Thyroid gland (tissue), 4 donors: ENCODE measurements around the gene C1GALT1C1L. TPM values are rescaled to one million over a fixed set of nuclear protein-coding genes. Genes with fewer than 3 reads are reported as not detected.

Source experiments
- DNase-seq, 2 donors: peaks; one replicate each; pipeline ENCODE4 v3.0.0-alpha.2; 2019
- H3K27ac ChIP-seq, 3 donors: fragments of 200-600 bp; sonication (generic); 1 replicate in 2 of 3; 2 replicates in 1 of 3; pipeline ENCODE4 v1.5.1; 2016 to 2019; ENCODE audit warnings: mild to moderate bottlenecking in 1 of 3, moderate library complexity in 1 of 3
- H3K27me3 ChIP-seq: fragments of 200-600 bp; sonication (generic); one replicate; pipeline ENCODE4 v1.5.1; 2019
- H3K36me3 ChIP-seq, 2 donors: fragments of 200-600 bp; sonication (generic); one replicate each; pipeline ENCODE4 v1.5.1; 2016 to 2019
- H3K4me1 ChIP-seq, 2 donors: fragments of 200-600 bp; sonication (generic); one replicate each; pipeline ENCODE4 v1.5.1; 2017 to 2019
- H3K4me3 ChIP-seq, 3 donors: fragments of 200-600 bp; sonication (generic); replicated peaks in 1 of 3; 1 replicate in 2 of 3; 2 replicates in 1 of 3; pipeline ENCODE4 v1.5.1; 2016; ENCODE audit warnings: mild to moderate bottlenecking in 1 of 3
- H3K9me3 ChIP-seq: fragments of 200-600 bp; sonication (generic); one replicate; pipeline ENCODE4 v1.5.1; 2017
- CTCF ChIP-seq, 6 experiments: fragments of 200-600 bp in 3 of 6; fragments of 450-650 bp in 3 of 6; sonication (generic) in 3 of 6; IDR thresholded peaks; one replicate each; pipeline ENCODE4 v1.5.1; 2016 to 2019; ENCODE audit warnings: antibody characterized with exemption in 6 of 6, mild to moderate bottlenecking in 2 of 6, inconsistent platforms in 1 of 6, moderate library complexity in 1 of 6
- POLR2A ChIP-seq, 2 donors: fragments of 450-650 bp; IDR thresholded peaks; one replicate each; pipeline ENCODE4 v1.6.1; 2017; ENCODE audit warnings: antibody characterized with exemption in 2 of 2, mild to moderate bottlenecking in 2 of 2, moderate library complexity in 1 of 2
- WGBS, 2 donors: methylation state at CpG; one replicate each; pipeline ENCODE4 v1.1.5; 2017; 5-methylcytosine and 5-hydroxymethylcytosine counted together
- intact Hi-C: fragments of 100-400 bp; cut with DNase I; formaldehyde crosslinking; loops from one replicate; pipeline ENCODE4 v1.15.1; 2023
- total RNA-seq, 4 donors: library from RNA; depleted of rRNA; stranded (reverse); fragments of >200 nt; gene quantifications; one replicate each; pipeline ENCODE4 v1.2.3, GENCODE V29; 2016

Gene C1GALT1C1L
- total RNA-seq: 1 to 10 TPM in 2 of 4 donors, under 1 TPM in 1, not detected in 1; 0.68 to 1.8 (median 1.1) TPM

- H3K4me1 ChIP-seq: no peaks in the 10 kb centered on the region
- H3K4me3 ChIP-seq: peak within 1 kb of the TSS; percentile 13 to 29 (median 19)
- no peaks in the 10 kb centered on the region for H3K36me3 ChIP-seq
- 6 to 13% methylated on average over 18 to 26 of the region's 27 CpGs for WGBS, 2 donors
- peak; percentile 63 to 67 for DNase-seq
- no peaks in the 10 kb centered on the region for H3K27me3 ChIP-seq
- intact Hi-C loops: no loop called here
- H3K27ac ChIP-seq: no peak within 1 kb of the TSS
- TF ChIP-seq POLR2A (IDR thresholded peaks at IDR 0.05): no peak
- no peak for TF ChIP-seq CTCF (IDR thresholded peaks at IDR 0.05)
- H3K9me3 ChIP-seq: no peaks in the 10 kb centered on the region
These were observed at the start of gene C1GALT1C1L for GRCh38 chr2:43676322-43677050. Gene C1GALT1C1L, minus strand, starts transcription at chr2:43676429. Its CDS starts 107 bp downstream, at chr2:43676322.

GRCh38 chr2:43725711-43726246, 49.5 kb upstream of the C1GALT1C1L start:
- Histone ChIP-seq H3K4me1 (no peaks in the 10 kb centered on the region), H3K9me3 (no peaks in the 10 kb centered on the region), H3K27ac (no peak overlapping the region), H3K27me3 (no peaks in the 10 kb centered on the region), H3K4me3 (no peak overlapping the region), H3K36me3 (no peaks in the 10 kb centered on the region)
- no peak for TF ChIP-seq POLR2A (IDR thresholded peaks at IDR 0.05)
- no peak for TF ChIP-seq CTCF (IDR thresholded peaks at IDR 0.05)
- 97 to 100% methylated on average over 3 of the region's 3 CpGs for WGBS, 2 donors
- intact Hi-C loops: no loop called here
- DNase-seq: no peak

GRCh38 chr2:43724728-43725526, 48.7 kb upstream of the C1GALT1C1L start:
- no peaks in the 10 kb centered on the region for H3K9me3 ChIP-seq
- DNase-seq: no peak
- no peak overlapping the region for H3K27ac ChIP-seq
- no peak overlapping the region for H3K4me3 ChIP-seq
- H3K27me3 ChIP-seq: no peaks in the 10 kb centered on the region
- intact Hi-C loops: no loop called here
- TF ChIP-seq CTCF (IDR thresholded peaks at IDR 0.05): no peak
- TF ChIP-seq POLR2A (IDR thresholded peaks at IDR 0.05): no peak
- H3K4me1 ChIP-seq: no peaks in the 10 kb centered on the region
- WGBS, 2 donors: 68 to 71% methylated on average over 4 of the region's 4 CpGs
- H3K36me3 ChIP-seq: no peaks in the 10 kb centered on the region

GRCh38 chr2:43718530-43719124, 42.4 kb upstream of the C1GALT1C1L start:
- H3K9me3 ChIP-seq: no peaks in the 10 kb centered on the region
- intact Hi-C loops: no loop called here
- no peaks in the 10 kb centered on the region for H3K36me3 ChIP-seq
- H3K27me3 ChIP-seq: no peaks in the 10 kb centered on the region
- no peak overlapping the region for H3K27ac ChIP-seq
- H3K4me3 ChIP-seq: no peak overlapping the region
- DNase-seq: no peak
- no peaks in the 10 kb centered on the region for H3K4me1 ChIP-seq
- TF ChIP-seq POLR2A (IDR thresholded peaks at IDR 0.05) (no peak), CTCF (IDR thresholded peaks at IDR 0.05) (no peak)
- WGBS, 2 donors: 84 to 86% methylated on average over 5 of the region's 5 CpGs
